Tibial artery (tissue), 4 donors: ENCODE measurements around the gene DHX29.

ENCODE experiments used
- DNase-seq, 2 donors: peaks; one replicate each; pipeline ENCODE4 v3.0.0-alpha.2; 2019
- H3K27ac ChIP-seq, 2 donors: fragments of 200-600 bp; sonication (generic) in 1 of 2; 1 replicate in 1 of 2; 2 replicates in 1 of 2; pipeline ENCODE4 v1.5.1; 2018 to 2019; ENCODE audit warnings: mild to moderate bottlenecking in 1 of 2
- H3K27me3 ChIP-seq, 2 donors: fragments of 200-600 bp; sonication (generic) in 1 of 2; one replicate each; pipeline versions ENCODE4 v1.5.1 to v1.6.0; 2016 to 2019
- H3K36me3 ChIP-seq, 3 donors: fragments of 200-600 bp; sonication (generic) in 2 of 3; one replicate each; pipeline ENCODE4 v1.5.1; 2016 to 2019; ENCODE audit warnings: mild to moderate bottlenecking in 2 of 3
- H3K4me1 ChIP-seq, 4 donors: fragments of 200-600 bp; sonication (generic) in 2 of 4; 1 replicate in 3 of 4; 2 replicates in 1 of 4; pipeline ENCODE4 v1.5.1; 2016 to 2019
- H3K4me3 ChIP-seq, 2 donors: fragments of 200-600 bp; sonication (generic) in 1 of 2; 1 replicate in 1 of 2; 2 replicates in 1 of 2; pipeline ENCODE4 v1.5.1; 2018 to 2019; ENCODE audit warnings: mild to moderate bottlenecking in 2 of 2
- H3K9me3 ChIP-seq, 3 donors: fragments of 200-600 bp; sonication (generic) in 1 of 3; one replicate each; pipeline ENCODE4 v1.5.1; 2016 to 2019
- intact Hi-C: fragments of 100-400 bp; cut with DNase I; formaldehyde crosslinking; loops from one replicate; pipeline ENCODE4 v1.15.0; 2023; ENCODE audit warnings: low total_unique reads
- TF ChIP-seq, protein P1 (sequence below), 2 experiments: fragments of 200-600 bp in 1 of 2; fragments of 450-650 bp in 1 of 2; IDR thresholded peaks; one replicate each; pipeline ENCODE4 v1.5.1; 2017 to 2019; ENCODE audit warnings: antibody characterized with exemption in 2 of 2, mild to moderate bottlenecking in 1 of 2, moderate library complexity in 1 of 2

Gene DHX29

DNA sequence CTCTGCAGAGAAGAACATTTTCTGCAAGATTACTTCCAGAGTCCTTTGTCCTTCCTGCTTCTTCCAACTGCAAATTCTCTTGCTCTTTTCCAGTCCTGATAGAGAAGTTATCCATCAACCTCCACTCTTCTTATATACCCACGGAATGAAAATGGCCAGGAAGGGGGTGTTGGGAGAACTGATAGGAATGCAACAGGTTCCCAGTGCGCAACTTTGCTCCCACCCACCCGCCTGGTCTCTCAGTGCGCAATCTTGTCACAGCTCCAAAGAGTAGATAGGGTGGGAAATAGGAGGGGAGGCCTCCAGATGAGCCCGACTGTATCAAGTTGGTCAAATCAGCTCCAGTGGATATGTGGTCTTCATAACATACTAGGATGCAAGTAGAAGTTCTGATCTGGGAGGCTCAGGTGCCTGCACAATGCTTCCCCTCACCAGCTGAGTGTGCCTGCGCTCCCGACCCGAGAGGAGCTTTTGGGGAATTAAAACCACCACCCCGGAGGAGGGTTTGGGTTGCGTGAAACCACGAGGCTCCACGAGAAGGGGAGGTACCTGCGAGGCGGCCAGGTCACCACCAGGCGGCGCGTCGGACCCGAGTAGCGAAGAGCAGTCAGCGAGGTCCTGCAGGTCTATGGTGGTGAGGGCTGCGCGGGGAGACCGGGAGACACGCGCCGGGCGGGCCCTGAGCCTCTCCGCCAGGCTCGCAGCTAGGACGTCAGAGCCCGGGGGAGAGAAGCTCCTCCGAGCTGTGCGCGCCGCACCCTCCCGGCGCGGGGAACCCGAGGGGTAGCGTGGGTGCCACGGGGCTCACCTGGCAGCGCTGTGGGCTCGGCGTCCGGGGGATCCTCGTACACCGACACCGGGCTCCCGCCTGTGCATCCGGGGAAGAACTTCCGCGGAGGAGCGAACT is 81.2 kb downstream of the DHX29 start:
- no peaks in the 10 kb centered on the region for H3K9me3 ChIP-seq

DNA sequence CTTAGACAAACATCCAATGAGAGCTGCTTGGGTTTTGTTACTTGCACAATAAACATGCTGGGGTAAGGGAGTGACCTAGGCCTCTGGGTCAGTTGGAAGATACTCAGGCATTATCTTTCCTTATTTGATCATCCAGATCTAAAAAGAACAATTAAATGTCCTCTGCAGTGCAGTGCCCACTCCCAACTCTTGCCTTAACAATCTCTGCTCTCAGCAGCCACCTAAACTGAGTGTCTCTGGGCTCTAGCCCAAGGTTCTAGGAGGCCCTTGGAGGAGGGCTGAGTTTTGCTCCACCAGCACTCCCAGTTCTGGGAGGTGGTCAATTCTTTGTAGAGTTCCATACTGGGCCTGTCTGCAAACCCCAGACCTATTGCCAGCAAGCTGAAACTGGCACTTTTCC is 82.1 kb downstream of the DHX29 start:
- TF ChIP-seq, protein P1, sequence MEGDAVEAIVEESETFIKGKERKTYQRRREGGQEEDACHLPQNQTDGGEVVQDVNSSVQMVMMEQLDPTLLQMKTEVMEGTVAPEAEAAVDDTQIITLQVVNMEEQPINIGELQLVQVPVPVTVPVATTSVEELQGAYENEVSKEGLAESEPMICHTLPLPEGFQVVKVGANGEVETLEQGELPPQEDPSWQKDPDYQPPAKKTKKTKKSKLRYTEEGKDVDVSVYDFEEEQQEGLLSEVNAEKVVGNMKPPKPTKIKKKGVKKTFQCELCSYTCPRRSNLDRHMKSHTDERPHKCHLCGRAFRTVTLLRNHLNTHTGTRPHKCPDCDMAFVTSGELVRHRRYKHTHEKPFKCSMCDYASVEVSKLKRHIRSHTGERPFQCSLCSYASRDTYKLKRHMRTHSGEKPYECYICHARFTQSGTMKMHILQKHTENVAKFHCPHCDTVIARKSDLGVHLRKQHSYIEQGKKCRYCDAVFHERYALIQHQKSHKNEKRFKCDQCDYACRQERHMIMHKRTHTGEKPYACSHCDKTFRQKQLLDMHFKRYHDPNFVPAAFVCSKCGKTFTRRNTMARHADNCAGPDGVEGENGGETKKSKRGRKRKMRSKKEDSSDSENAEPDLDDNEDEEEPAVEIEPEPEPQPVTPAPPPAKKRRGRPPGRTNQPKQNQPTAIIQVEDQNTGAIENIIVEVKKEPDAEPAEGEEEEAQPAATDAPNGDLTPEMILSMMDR (IDR thresholded peaks at IDR 0.05): no peak
- intact Hi-C loops: no loop called here
- no peak for DNase-seq
- Histone ChIP-seq H3K27ac (no peak overlapping the region), H3K27me3 (peaks cover 3 to 100% of the 10 kb centered on the region in 2 donors), H3K36me3 (no peaks in the 10 kb centered on the region), H3K4me3 (no peak overlapping the region), H3K9me3 (no peaks in the 10 kb centered on the region), H3K4me1 (peaks cover 0 to 30% (median 26%) of the 10 kb centered on the region in 4 donors)

More for the DNA sequence above, 81.2 kb downstream of the DHX29 start:
- H3K4me1 ChIP-seq: peaks cover 0 to 28% (median 21%) of the 10 kb centered on the region in 4 donors
- H3K27me3 ChIP-seq: peaks cover 3 to 100% of the 10 kb centered on the region in 2 donors
- no peaks in the 10 kb centered on the region for H3K36me3 ChIP-seq
- TF ChIP-seq, protein P1 (IDR thresholded peaks at IDR 0.05): peak; percentile 24 to 29
- no peak overlapping the region for H3K27ac ChIP-seq
- H3K4me3 ChIP-seq: peak overlapping the region; percentile 42 to 50
- intact Hi-C loops: no loop called here
- DNase-seq: no peak

DNA sequence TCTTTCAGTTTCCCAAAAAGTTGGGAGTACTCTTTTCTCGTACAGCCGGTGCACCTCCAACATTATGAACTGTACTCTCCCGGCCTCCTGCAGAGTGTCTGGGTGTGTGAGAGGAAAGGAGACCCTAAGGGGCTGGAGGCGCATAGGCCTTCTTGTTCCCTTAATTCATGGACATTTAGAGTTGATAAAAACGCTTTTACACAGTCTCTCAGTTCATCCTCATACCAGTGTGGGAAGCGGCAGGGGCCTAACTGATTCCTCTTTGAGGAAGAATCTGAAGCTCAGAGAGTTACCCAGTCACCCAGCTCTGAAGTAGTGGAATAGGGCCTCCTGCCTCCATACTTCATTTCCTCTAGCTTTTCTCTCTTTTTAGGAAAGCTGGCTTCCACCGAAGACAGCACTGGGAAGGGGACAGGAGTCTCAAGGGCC is 83.7 kb downstream of the DHX29 start:
- intact Hi-C loops: no loop called here
- TF ChIP-seq, protein P1 (IDR thresholded peaks at IDR 0.05): no peak
- DNase-seq: no peak
- Histone ChIP-seq H3K4me1 (peaks cover 0 to 33% (median 28%) of the 10 kb centered on the region in 4 donors), H3K27me3 (peaks cover 3 to 93% of the 10 kb centered on the region in 2 donors), H3K4me3 (no peak overlapping the region), H3K36me3 (no peaks in the 10 kb centered on the region), H3K9me3 (no peaks in the 10 kb centered on the region), H3K27ac (no peak overlapping the region)

DNA sequence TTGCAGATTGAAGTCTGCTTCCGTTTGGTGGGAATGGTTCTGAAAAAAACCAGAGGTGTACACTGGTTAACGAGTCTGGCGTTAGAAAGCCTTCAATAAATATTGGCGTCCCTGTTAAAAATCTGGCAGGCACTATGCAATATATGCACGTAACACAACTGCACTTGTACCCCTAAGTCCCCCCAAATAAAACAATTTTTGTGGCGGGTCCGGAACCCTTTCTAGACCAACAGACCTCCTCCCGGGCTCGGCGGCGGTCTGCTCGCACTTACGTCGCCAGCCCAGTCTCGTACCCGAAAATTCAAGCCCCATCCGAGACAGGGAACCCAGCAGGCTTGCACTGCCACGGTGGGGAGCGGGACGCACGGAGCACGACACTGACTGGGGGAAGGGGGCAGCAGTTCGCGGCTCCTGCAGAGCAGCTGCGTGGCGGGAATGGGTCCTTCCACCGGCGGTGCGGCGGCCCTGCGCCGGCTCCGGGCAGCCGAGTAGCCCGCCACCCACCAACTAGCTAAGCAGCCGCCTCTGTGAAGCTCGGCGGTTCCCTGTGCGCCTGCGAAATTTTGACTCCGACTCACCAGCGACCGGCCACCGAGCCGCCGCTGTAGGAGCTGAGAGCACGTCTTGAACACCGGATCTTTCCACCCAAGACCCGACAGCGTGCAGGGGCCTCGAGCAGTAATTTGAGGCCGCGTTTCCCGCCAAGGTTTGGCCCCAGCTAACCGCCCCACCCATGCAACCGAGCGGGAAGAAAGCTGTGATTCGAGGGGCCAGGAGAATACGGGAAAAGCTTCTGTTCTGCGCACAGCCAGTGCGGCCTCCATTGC is 84.3 kb downstream of the DHX29 start:
- H3K4me3 ChIP-seq: no peak overlapping the region
- DNase-seq: no peak
- no peak overlapping the region for H3K27ac ChIP-seq
- peaks cover 0 to 33% (median 28%) of the 10 kb centered on the region in 4 donors for H3K4me1 ChIP-seq
- peaks cover 3 to 90% of the 10 kb centered on the region in 2 donors for H3K27me3 ChIP-seq
- intact Hi-C loops: no loop called here
- H3K9me3 ChIP-seq: no peaks in the 10 kb centered on the region
- TF ChIP-seq, protein P1 (IDR thresholded peaks at IDR 0.05): no peak
- no peaks in the 10 kb centered on the region for H3K36me3 ChIP-seq

DNA sequence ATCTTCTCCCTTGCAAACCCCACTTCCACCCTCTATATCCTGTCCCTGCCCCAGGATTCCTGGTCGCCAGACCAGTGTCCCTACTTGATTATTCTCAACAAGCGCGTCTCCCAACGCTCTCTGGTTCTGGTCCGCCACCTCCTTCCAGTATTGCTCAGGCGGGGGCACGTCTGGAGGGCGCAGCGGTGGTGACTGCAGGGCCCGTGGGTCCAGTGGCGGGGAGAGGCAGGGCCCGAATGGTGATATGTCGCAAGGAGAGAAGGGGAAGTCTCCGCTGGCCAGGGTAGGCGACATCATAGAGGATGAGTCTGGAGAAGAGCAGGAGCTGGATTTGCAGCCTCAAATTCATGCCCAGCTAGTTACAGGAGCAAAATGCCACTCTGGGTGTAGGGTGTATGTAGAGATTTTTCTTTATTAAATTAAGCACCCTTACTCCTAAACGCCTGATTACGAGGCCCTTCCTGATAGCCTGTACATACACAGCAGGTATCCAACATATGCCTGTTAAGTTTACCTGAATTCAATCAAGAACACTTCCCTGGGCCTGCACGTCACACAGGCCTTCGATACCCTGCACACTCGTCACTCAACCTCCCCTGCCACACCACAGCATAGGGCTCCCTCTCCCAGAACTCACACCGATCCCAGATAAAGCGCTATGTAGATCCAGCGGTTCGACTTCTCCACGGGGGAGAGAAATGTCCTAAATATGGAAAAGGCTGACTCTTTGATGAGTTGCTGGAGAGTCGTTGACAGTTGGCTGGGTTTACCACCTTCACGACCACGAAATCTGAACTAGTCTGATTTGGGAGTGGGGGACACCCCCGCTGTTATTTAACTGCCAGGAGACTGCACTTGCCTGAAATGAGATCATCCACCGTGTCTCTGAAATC is 85.2 kb downstream of the DHX29 start:
- peaks cover 3 to 85% of the 10 kb centered on the region in 2 donors for H3K27me3 ChIP-seq

More for the DNA sequence above, 85.2 kb downstream of the DHX29 start:
- Histone ChIP-seq H3K9me3 (no peaks in the 10 kb centered on the region), H3K36me3 (no peaks in the 10 kb centered on the region), H3K4me1 (peaks cover 0 to 24% (median 22%) of the 10 kb centered on the region in 4 donors), H3K27ac (no peak overlapping the region), H3K4me3 (no peak overlapping the region)
- intact Hi-C loops: no loop called here
- no peak for DNase-seq
- TF ChIP-seq, protein P1 (IDR thresholded peaks at IDR 0.05): no peak
